Liver (tissue), 3 donors: ENCODE measurements around the gene NKAIN2.

Experiments
- EGR1 ChIP-seq, 2 donors: IDR thresholded peaks; 2 replicates each; pipeline ENCODE4 v1.6.1; 2016 to 2018; ENCODE audit warnings: antibody characterized with exemption in 2 of 2, low read depth in 2 of 2
- GABPA ChIP-seq, 2 donors: IDR thresholded peaks in 1 of 2; conservative IDR thresholded peaks in 1 of 2; 2 replicates each; pipeline ENCODE4 v1.6.1; 2016; ENCODE audit warnings: antibody characterized with exemption in 2 of 2, mild to moderate bottlenecking in 1 of 2, moderate library complexity in 1 of 2
- HNF4A ChIP-seq, 2 donors: conservative IDR thresholded peaks; 2 replicates each; pipeline ENCODE4 v1.6.1; 2016; ENCODE audit warnings: antibody characterized with exemption in 2 of 2, mild to moderate bottlenecking in 2 of 2
- HNF4G ChIP-seq: IDR thresholded peaks from 2 replicates; pipeline ENCODE4 v1.6.1; 2016; ENCODE audit warnings: antibody characterized with exemption
- JUND ChIP-seq, 2 donors: IDR thresholded peaks; 2 replicates each; pipeline ENCODE4 v1.6.1; 2016; ENCODE audit warnings: antibody characterized with exemption in 2 of 2
- RAD21 ChIP-seq, 2 donors: IDR thresholded peaks; 2 replicates each; pipeline ENCODE4 v1.6.1; 2016; ENCODE audit warnings: antibody characterized with exemption in 2 of 2, mild to moderate bottlenecking in 2 of 2
- SP1 ChIP-seq: IDR thresholded peaks from 2 replicates; pipeline ENCODE4 v1.6.1; 2018; ENCODE audit warnings: antibody characterized with exemption, mild to moderate bottlenecking
- TAF1 ChIP-seq: conservative IDR thresholded peaks from 2 replicates; pipeline ENCODE4 v1.6.1; 2016; ENCODE audit warnings: antibody characterized with exemption, mild to moderate bottlenecking
- YY1 ChIP-seq: IDR thresholded peaks from 2 replicates; pipeline ENCODE4 v1.6.1; 2016; ENCODE audit warnings: antibody characterized with exemption, mild to moderate bottlenecking
- TF ChIP-seq, protein P1 (sequence below): IDR thresholded peaks from 2 replicates; pipeline ENCODE4 v1.6.1; 2016; ENCODE audit warnings: antibody characterized with exemption
- TF ChIP-seq, protein P2 (sequence below): fragments of 150-350 bp; IDR thresholded peaks from 2 replicates; pipeline ENCODE4 v1.5.1; 2017; ENCODE audit warnings: improper control_type of control experiment, low read depth, low read length; ENCODE audit not compliant: missing input control
- TF ChIP-seq, protein P3 (sequence below): IDR thresholded peaks from 2 replicates; pipeline ENCODE4 v1.6.1; 2016; ENCODE audit warnings: antibody characterized with exemption
- TF ChIP-seq, protein P4 (sequence below): IDR thresholded peaks from 2 replicates; pipeline ENCODE4 v1.6.1; 2016; ENCODE audit warnings: antibody characterized with exemption, mild to moderate bottlenecking
- donor health status: healthy.
- donor health status: healthy.

DNA sequence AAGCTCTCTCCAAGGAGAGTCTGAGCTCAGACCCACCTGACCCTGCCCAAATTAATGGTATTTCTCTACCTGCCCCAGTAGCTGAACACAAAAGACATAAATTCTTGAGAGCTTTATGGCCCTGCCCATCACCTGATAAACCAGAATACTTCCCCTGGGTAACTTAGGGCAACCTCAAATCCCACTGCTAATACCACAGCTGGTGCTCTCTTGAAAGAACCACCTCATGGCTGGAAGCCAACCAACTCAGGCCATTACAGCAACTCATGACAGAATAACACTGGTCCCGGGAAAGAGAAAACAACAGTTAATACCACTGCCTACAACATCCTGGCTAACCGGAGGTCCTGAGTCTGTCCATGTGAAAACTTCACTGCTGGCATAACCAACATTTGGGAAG lies 328.6 kb downstream of the NKAIN2 start:
- TF ChIP-seq YY1 (no peak), HNF4G (no peak), TAF1 (no peak), SP1 (no peak), JUND (IDR thresholded peaks at IDR 0.05) (no peak), RAD21 (IDR thresholded peaks at IDR 0.05) (no peak), HNF4A (conservative IDR thresholded peaks at IDR 0.05) (no peak), EGR1 (IDR thresholded peaks at IDR 0.05; ENCODE audit: low read depth in 2 of 2) (no peak), GABPA (IDR thresholded peaks at IDR 0.05 in 1 of 2, conservative IDR thresholded peaks at IDR 0.05 in 1 of 2) (no peak)
- TF ChIP-seq, protein P1, sequence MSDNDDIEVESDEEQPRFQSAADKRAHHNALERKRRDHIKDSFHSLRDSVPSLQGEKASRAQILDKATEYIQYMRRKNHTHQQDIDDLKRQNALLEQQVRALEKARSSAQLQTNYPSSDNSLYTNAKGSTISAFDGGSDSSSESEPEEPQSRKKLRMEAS, result no peak
- TF ChIP-seq, protein P2, sequence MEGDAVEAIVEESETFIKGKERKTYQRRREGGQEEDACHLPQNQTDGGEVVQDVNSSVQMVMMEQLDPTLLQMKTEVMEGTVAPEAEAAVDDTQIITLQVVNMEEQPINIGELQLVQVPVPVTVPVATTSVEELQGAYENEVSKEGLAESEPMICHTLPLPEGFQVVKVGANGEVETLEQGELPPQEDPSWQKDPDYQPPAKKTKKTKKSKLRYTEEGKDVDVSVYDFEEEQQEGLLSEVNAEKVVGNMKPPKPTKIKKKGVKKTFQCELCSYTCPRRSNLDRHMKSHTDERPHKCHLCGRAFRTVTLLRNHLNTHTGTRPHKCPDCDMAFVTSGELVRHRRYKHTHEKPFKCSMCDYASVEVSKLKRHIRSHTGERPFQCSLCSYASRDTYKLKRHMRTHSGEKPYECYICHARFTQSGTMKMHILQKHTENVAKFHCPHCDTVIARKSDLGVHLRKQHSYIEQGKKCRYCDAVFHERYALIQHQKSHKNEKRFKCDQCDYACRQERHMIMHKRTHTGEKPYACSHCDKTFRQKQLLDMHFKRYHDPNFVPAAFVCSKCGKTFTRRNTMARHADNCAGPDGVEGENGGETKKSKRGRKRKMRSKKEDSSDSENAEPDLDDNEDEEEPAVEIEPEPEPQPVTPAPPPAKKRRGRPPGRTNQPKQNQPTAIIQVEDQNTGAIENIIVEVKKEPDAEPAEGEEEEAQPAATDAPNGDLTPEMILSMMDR, result no peak
- TF ChIP-seq, protein P3, sequence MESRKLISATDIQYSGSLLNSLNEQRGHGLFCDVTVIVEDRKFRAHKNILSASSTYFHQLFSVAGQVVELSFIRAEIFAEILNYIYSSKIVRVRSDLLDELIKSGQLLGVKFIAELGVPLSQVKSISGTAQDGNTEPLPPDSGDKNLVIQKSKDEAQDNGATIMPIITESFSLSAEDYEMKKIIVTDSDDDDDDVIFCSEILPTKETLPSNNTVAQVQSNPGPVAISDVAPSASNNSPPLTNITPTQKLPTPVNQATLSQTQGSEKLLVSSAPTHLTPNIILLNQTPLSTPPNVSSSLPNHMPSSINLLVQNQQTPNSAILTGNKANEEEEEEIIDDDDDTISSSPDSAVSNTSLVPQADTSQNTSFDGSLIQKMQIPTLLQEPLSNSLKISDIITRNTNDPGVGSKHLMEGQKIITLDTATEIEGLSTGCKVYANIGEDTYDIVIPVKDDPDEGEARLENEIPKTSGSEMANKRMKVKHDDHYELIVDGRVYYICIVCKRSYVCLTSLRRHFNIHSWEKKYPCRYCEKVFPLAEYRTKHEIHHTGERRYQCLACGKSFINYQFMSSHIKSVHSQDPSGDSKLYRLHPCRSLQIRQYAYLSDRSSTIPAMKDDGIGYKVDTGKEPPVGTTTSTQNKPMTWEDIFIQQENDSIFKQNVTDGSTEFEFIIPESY, result no peak
- TF ChIP-seq, protein P4, sequence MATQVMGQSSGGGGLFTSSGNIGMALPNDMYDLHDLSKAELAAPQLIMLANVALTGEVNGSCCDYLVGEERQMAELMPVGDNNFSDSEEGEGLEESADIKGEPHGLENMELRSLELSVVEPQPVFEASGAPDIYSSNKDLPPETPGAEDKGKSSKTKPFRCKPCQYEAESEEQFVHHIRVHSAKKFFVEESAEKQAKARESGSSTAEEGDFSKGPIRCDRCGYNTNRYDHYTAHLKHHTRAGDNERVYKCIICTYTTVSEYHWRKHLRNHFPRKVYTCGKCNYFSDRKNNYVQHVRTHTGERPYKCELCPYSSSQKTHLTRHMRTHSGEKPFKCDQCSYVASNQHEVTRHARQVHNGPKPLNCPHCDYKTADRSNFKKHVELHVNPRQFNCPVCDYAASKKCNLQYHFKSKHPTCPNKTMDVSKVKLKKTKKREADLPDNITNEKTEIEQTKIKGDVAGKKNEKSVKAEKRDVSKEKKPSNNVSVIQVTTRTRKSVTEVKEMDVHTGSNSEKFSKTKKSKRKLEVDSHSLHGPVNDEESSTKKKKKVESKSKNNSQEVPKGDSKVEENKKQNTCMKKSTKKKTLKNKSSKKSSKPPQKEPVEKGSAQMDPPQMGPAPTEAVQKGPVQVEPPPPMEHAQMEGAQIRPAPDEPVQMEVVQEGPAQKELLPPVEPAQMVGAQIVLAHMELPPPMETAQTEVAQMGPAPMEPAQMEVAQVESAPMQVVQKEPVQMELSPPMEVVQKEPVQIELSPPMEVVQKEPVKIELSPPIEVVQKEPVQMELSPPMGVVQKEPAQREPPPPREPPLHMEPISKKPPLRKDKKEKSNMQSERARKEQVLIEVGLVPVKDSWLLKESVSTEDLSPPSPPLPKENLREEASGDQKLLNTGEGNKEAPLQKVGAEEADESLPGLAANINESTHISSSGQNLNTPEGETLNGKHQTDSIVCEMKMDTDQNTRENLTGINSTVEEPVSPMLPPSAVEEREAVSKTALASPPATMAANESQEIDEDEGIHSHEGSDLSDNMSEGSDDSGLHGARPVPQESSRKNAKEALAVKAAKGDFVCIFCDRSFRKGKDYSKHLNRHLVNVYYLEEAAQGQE, result no peak
